GM12878 (cell line): ENCODE measurements around the gene BTNL2. TPM values are rescaled to one million over a fixed set of nuclear protein-coding genes. Genes with fewer than 3 reads are reported as not detected.

Experiments
- ATAC-seq: fragments of 200-7000 bp; cut with Tn5 transposase; 3 replicates; pipeline ENCODE4 v1.9.1; 2020; ENCODE audit warnings: mild to moderate bottlenecking, moderate library complexity
- BruUV-seq: library from RNA; stranded (reverse); fragments of 400-500 nt; replicated peaks from 2 replicates; lab custom pipeline; 2021; lab: Mats Ljungman, UMichigan
- CTCF ChIA-PET: fragments of 300-600 bp; sonication (Branson Sonifier 250); formaldehyde crosslinking; extraction: SDS; loops from one replicate; lab custom pipeline; 2021; ENCODE audit warnings: inconsistent platforms; lab: Yijun Ruan, JAX
- POLR2A ChIA-PET: fragments of 350-600 bp; formaldehyde crosslinking; extraction: SDS; loops from one replicate; lab custom pipeline; 2021; ENCODE audit warnings: inconsistent platforms; lab: Charles Lee
- RAD21 ChIA-PET: fragments of 300-600 bp; sonication (Branson Sonifier 250); formaldehyde crosslinking; loops from one replicate; lab custom pipeline; 2023; ENCODE audit warnings: antibody characterized with exemption; ENCODE audit not compliant: unreplicated experiment; lab: Charles Lee
- SMC1A ChIA-PET: fragments of 300-600 bp; sonication (Branson Sonifier 250); formaldehyde crosslinking; loops from one replicate; lab custom pipeline; 2023; ENCODE audit not compliant: unreplicated experiment, uncharacterized antibody; lab: Charles Lee
- DNase-seq: peaks from one replicate; pipeline ENCODE4 v3.0.0-alpha.2; 2011; ENCODE audit warnings: low read depth, low spot score
- FAIRE-seq: peaks from 3 replicates; lab custom pipeline; 2011; peaks lifted over from hg19 to GRCh38; lab: Jason Lieb, UNC
- H2AFZ ChIP-seq: 2 replicates; pipeline ENCODE4 v1.6.0; 2011; ENCODE audit warnings: low read depth, low read length, control low read depth; ENCODE audit not compliant: control insufficient read depth
- H3K27ac ChIP-seq: 2 replicates; pipeline ENCODE4 v1.5.1; 2011; ENCODE audit warnings: control low read depth; ENCODE audit not compliant: control insufficient read depth, insufficient read depth
- H3K27me3 ChIP-seq, 2 experiments: replicated peaks in 1 of 2; 2 replicates each; pipeline versions ENCODE4 v1.6.0 to v1.6.1; 2011; ENCODE audit warnings: low read length in 1 of 2; ENCODE audit not compliant: control insufficient read depth in 2 of 2, insufficient read depth in 2 of 2
- H3K36me3 ChIP-seq, 2 experiments: 2 replicates each; pipeline ENCODE4 v1.5.1; 2011; ENCODE audit warnings: low read length in 1 of 2; ENCODE audit not compliant: control insufficient read depth in 2 of 2, insufficient read depth in 2 of 2
- H3K4me1 ChIP-seq: 2 replicates; pipeline ENCODE4 v1.6.1; 2011; ENCODE audit warnings: mild to moderate bottlenecking, low read length, moderate library complexity, mixed read lengths; ENCODE audit not compliant: control insufficient read depth, insufficient read depth
- H3K4me2 ChIP-seq: 2 replicates; pipeline ENCODE4 v1.6.0; 2011; ENCODE audit warnings: control low read depth; ENCODE audit not compliant: control insufficient read depth, insufficient read depth
- H3K4me3 ChIP-seq: fragments of 200-600 bp; sonication (generic); 2 replicates; pipeline ENCODE4 v1.5.1; 2016
- H3K79me2 ChIP-seq: 2 replicates; pipeline ENCODE4 v1.6.0; 2011; ENCODE audit warnings: low read length; ENCODE audit not compliant: control insufficient read depth, insufficient read depth
- H3K9ac ChIP-seq: 2 replicates; pipeline ENCODE4 v1.8.0; 2011; ENCODE audit warnings: low read length, control low read depth, mixed read lengths; ENCODE audit not compliant: control insufficient read depth, insufficient read depth
- H3K9me3 ChIP-seq: replicated peaks from 3 replicates; pipeline ENCODE4 v1.5.1; 2011; ENCODE audit warnings: mild to moderate bottlenecking, low read length; ENCODE audit not compliant: control insufficient read depth, insufficient read depth
- H4K20me1 ChIP-seq: 2 replicates; pipeline ENCODE4 v1.6.0; 2011; ENCODE audit not compliant: control insufficient read depth, insufficient read depth
- CHD1 ChIP-seq: IDR thresholded peaks from 2 replicates; pipeline ENCODE4 v1.6.1; 2012; ENCODE audit warnings: low read depth, low read length, improper control_type of control experiment
- EGR1 ChIP-seq, 2 experiments: IDR thresholded peaks; 1 replicate in 1 of 2; 2 replicates in 1 of 2; pipeline ENCODE4 v1.6.1; 2011 to 2012; ENCODE audit warnings: low read depth in 2 of 2, low read length in 2 of 2, borderline replicate concordance in 1 of 2, mild to moderate bottlenecking in 1 of 2, moderate library complexity in 1 of 2
- HDAC6 ChIP-seq: fragments of 200-600 bp; sonication (generic); IDR thresholded peaks from one replicate; pipeline ENCODE4 v1.8.0; 2017; ENCODE audit warnings: antibody characterized with exemption; ENCODE audit not compliant: unreplicated experiment
- HDGF ChIP-seq: fragments of 450-650 bp; IDR thresholded peaks from 2 replicates; pipeline ENCODE4 v1.6.1; 2016; ENCODE audit warnings: antibody characterized with exemption
- LARP7 ChIP-seq: fragments of 450-650 bp; IDR thresholded peaks from 2 replicates; pipeline ENCODE4 v1.6.1; 2017; ENCODE audit warnings: mild to moderate bottlenecking
- POLR2AphosphoS2 ChIP-seq: IDR thresholded peaks from 2 replicates; pipeline ENCODE4 v1.6.1; 2011; ENCODE audit warnings: low read depth, mild to moderate bottlenecking, low read length, improper control_type of control experiment, moderate library complexity
- SIX5 ChIP-seq: IDR thresholded peaks from 2 replicates; pipeline ENCODE4 v1.6.1; 2011; ENCODE audit warnings: mild to moderate bottlenecking, low read depth, low read length, moderate library complexity; ENCODE audit not compliant: severe bottlenecking
- SMAD1 ChIP-seq: fragments of 450-650 bp; IDR thresholded peaks from 2 replicates; pipeline ENCODE4 v1.6.1; 2018; ENCODE audit warnings: mild to moderate bottlenecking, low read depth; ENCODE audit not compliant: partially characterized antibody
- SMAD5 ChIP-seq: IDR thresholded peaks from 2 replicates; pipeline ENCODE4 v1.6.1; 2016; ENCODE audit warnings: antibody characterized with exemption, low read depth
- SREBF2 ChIP-seq: IDR thresholded peaks from 2 replicates; pipeline ENCODE4 v1.6.1; 2012; ENCODE audit warnings: mild to moderate bottlenecking, low read length
- STAT1 ChIP-seq: fragments of 450-650 bp; conservative IDR thresholded peaks from 2 replicates; pipeline ENCODE4 v1.6.1; 2014; ENCODE audit warnings: antibody characterized with exemption, mild to moderate bottlenecking
- TBL1XR1 ChIP-seq: IDR thresholded peaks from 2 replicates; pipeline ENCODE4 v1.6.1; 2012; ENCODE audit warnings: low read depth, low read length, improper control_type of control experiment
- WRNIP1 ChIP-seq: IDR thresholded peaks from 2 replicates; pipeline ENCODE4 v1.6.1; 2011; ENCODE audit warnings: low read depth, low read length, improper control_type of control experiment, borderline replicate concordance
- ZNF274 ChIP-seq: IDR thresholded peaks from one replicate; pipeline ENCODE4 v1.8.0; 2011; ENCODE audit not compliant: insufficient read length, insufficient read depth
- WGBS: methylation state at CpG from one replicate; pipeline ENCODE4 v1.1.6; 2016; ENCODE audit warnings: low lambda C conversion rate; ENCODE audit not compliant: insufficient replicate concordance, insufficient coverage; ENCODE audit errors: missing lambda C conversion rate; 5-methylcytosine and 5-hydroxymethylcytosine counted together
- in situ Hi-C: fragments of 300-500 bp; cut with MboI; formaldehyde crosslinking; loops from 9 replicates; pipeline ENCODE4 v1.14.3; 2018; ENCODE audit warnings: mixed read lengths
- intact Hi-C: fragments of 100-400 bp; cut with micrococcal nuclease; formaldehyde crosslinking; loops from one replicate; pipeline ENCODE4 v1.14.2; 2022; ENCODE audit not compliant: unreplicated experiment
- polyA plus RNA-seq, 11 experiments: library from polyadenylated mRNA; depleted of rRNA in 4 of 11; unstranded in 6 of 11; stranded (reverse) in 5 of 11; fragments of >200 nt; fragmentation: Nextera tagmentation in 4 of 11; fragmentation: Illumina TruSeq in 1 of 11; extraction: Ambion mirVana in 4 of 11; extraction: Trizol in 1 of 11; gene quantifications; 1 replicate in 1 of 11; 2 replicates in 10 of 11; pipeline versions ENCODE4 v1.2.1 to v1.2.3, GENCODE V29; 2011 to 2016; ENCODE audit warnings: inconsistent platforms in 2 of 11, missing spikeins in 2 of 11, low read depth in 1 of 11
- total RNA-seq, 4 experiments: library from RNA; depleted of rRNA in 3 of 4; stranded (reverse); fragments of >200 nt in 3 of 4; fragmentation: Illumina TruSeq in 1 of 4; extraction: Trizol in 1 of 4; gene quantifications; 2 replicates each; pipeline versions ENCODE4 v1.2.1 to v1.2.3, GENCODE V29; 2013 to 2021
- TF ChIP-seq, protein P1 (sequence below): fragments of 450-650 bp; conservative IDR thresholded peaks from 2 replicates; pipeline ENCODE4 v1.6.1; 2017; ENCODE audit warnings: mild to moderate bottlenecking, moderate library complexity

BTNL2 gene
- total and polyA plus RNA-seq, 10 of the 15 experiments (the other 5 are each of a cell fraction or from before 2014, with no cell fraction given): 0.11 to 0.29 (median 0.26) TPM; not detected in 5

DNA sequence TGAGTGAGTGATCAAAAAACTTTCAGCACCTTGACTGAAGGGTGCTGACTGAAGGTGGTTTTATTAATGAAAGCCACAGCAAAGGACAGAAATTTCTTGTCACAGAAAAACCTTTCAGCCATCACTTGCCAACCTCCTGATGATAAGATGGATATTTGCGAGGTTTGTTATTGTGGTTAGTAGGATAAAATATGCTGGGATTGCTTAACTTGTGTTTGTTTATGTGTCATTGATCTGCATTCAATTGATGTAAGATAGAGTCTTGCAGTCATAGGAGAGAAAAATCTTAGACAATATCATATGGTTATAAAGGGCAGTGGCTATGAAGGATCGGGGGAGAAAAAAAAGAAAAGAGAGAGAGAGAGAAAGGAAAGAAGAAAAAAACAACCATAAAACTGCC lies 36.5 kb downstream of the BTNL2 start:
- no peak overlapping the region for H3K4me3 ChIP-seq
- 95% methylated on average over 2 of the region's 2 CpGs for WGBS
- SMC1A ChIA-PET: no interaction called here
- H3K27ac ChIP-seq: no peak overlapping the region
- CTCF ChIA-PET: no interaction called here
- H4K20me1 ChIP-seq: no peaks in the 10 kb centered on the region
- no peaks in the 10 kb centered on the region for H3K4me1 ChIP-seq
- no peak overlapping the region for H3K9ac ChIP-seq
- no peaks in the 10 kb centered on the region for H3K27me3 ChIP-seq
- no TSS peak for BruUV-seq
- H3K79me2 ChIP-seq: no peaks in the 10 kb centered on the region
- DNase-seq: no peak
- RAD21 ChIA-PET: no interaction called here
- intact Hi-C loops: no loop called here
- H3K9me3 ChIP-seq: no peaks in the 10 kb centered on the region
- no peak for ATAC-seq
- no peak overlapping the region for H3K4me2 ChIP-seq
- POLR2A ChIA-PET: no interaction called here
- FAIRE-seq: no peak
- no peak overlapping the region for H2AFZ ChIP-seq
- TF ChIP-seq, protein P1, sequence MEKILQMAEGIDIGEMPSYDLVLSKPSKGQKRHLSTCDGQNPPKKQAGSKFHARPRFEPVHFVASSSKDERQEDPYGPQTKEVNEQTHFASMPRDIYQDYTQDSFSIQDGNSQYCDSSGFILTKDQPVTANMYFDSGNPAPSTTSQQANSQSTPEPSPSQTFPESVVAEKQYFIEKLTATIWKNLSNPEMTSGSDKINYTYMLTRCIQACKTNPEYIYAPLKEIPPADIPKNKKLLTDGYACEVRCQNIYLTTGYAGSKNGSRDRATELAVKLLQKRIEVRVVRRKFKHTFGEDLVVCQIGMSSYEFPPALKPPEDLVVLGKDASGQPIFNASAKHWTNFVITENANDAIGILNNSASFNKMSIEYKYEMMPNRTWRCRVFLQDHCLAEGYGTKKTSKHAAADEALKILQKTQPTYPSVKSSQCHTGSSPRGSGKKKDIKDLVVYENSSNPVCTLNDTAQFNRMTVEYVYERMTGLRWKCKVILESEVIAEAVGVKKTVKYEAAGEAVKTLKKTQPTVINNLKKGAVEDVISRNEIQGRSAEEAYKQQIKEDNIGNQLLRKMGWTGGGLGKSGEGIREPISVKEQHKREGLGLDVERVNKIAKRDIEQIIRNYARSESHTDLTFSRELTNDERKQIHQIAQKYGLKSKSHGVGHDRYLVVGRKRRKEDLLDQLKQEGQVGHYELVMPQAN: no peak
- TF ChIP-seq SMAD1: no peak
- no peak for TF ChIP-seq HDAC6
- TF ChIP-seq CHD1: no peak
- in situ Hi-C loops: no loop called here
- no peaks in the 10 kb centered on the region for H3K36me3 ChIP-seq

DNA sequence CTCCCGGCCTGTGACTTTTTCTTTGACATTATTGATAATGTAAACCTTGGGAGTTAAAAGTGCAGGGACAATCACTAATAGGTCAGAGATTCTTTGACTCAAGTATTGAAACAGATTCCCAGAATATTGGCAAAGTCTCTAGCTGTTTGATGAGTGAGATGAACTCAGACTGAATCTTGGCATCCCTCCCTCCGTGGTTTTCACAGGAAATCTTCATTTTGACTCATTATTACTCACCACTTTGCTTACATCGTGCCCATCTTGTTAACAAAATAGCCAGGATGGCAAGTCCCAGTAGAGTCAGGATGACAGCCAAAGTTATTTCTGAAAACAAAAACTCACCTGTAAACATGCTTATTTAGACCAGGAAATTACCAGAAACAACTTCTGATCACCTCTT lies 37.3 kb downstream of the BTNL2 start:
- H3K9me3 ChIP-seq: no peaks in the 10 kb centered on the region
- intact Hi-C loops (no loop called here), in situ Hi-C loops (no loop called here)
- no peaks in the 10 kb centered on the region for H3K36me3 ChIP-seq
- no peaks in the 10 kb centered on the region for H3K27me3 ChIP-seq
- no peaks in the 10 kb centered on the region for H4K20me1 ChIP-seq
- no peak for FAIRE-seq
- TF ChIP-seq, protein P1: no peak
- TF ChIP-seq TBL1XR1 (no peak), SREBF2 (no peak), SIX5 (no peak), POLR2AphosphoS2 (no peak), ZNF274 (no peak), HDAC6 (no peak), SMAD5 (no peak), EGR1 (IDR thresholded peaks at IDR 0.05; ENCODE audit: borderline replicate concordance in 1 of 2, low read depth in 2 of 2, low read length in 2 of 2) (no peak), LARP7 (no peak), WRNIP1 (no peak), STAT1 (no peak), HDGF (no peak)
- no peak overlapping the region for H3K9ac ChIP-seq
- ChIA-PET CTCF (no interaction called here), POLR2A (interaction anchor here (0.7 kb wide), 1 partner anchor 9 kb away, joined by 3 read pairs; no protein-coding TSS in a partner anchor), RAD21 (no interaction called here), SMC1A (no interaction called here)
- no peaks in the 10 kb centered on the region for H3K4me1 ChIP-seq
- H2AFZ ChIP-seq: no peak overlapping the region
- BruUV-seq: no TSS peak
- no peak for DNase-seq
- H3K27ac ChIP-seq: no peak overlapping the region
- WGBS: 18% methylated on average over 3 of the region's 3 CpGs
- H3K4me3 ChIP-seq: no peak overlapping the region
- no peak for ATAC-seq
- H3K79me2 ChIP-seq: no peaks in the 10 kb centered on the region
- no peak overlapping the region for H3K4me2 ChIP-seq
